ENCODE measurements around the gene SEM1.
A peak's percentile ranks its signal among the peaks of the same experiment; 100 is the strongest.
"Not testable (repeated sequence)": the region's sequence is repeated elsewhere in the genome, so short reads cannot be mapped to it uniquely, and the experiment has no call there.

SEM1 gene

DNA sequence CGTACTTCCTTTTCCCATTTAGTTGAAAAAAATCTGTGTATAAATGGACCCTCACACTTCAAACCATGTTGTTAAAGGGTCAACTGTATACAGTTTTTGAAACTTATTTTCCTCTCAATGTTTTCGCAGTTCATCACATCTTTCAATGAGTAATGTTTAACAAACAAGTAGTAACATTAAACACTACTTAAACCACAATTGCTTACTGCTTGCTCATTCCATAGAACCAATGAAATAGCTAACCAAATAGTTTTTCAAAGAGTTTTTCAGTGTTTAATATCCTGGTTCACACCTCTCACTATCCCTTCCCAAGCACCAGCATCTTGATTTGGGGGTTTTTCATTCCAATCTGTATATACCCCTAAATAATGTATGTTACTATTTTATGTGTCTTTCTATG lies 9.1 kb downstream of the SEM1 start:
- no peak for DNase-seq

DNA sequence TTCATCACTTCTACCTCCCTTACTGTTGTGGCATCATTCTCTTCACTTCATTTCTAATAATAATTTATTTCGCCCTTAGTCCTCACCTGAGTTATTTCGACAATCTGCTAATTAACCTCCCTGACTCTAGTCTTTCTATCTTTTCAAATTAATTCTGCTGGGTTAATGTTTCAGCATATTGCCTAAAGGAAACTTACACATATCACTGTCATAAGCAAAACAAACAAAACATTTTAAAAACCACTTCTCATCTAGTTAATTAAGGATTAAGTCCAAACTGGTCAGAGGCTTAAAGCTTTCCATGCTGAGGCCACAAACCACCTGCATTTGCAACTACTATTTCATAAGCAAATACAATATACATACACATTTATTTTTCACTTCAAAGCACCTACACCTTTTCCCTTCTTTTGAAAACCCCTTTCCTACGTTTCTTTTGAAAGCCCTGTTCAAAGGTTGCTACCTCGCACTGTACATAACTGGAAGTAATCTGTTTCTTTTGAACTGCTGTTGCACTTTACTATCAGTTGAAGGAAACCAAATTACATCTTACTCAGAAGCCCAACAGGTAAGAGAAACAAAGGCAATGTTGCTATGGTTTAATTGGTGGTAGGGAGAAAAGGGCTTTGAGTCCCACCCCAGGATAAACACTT lies 10.3 kb downstream of the SEM1 start:
- no peak for DNase-seq

DNA sequence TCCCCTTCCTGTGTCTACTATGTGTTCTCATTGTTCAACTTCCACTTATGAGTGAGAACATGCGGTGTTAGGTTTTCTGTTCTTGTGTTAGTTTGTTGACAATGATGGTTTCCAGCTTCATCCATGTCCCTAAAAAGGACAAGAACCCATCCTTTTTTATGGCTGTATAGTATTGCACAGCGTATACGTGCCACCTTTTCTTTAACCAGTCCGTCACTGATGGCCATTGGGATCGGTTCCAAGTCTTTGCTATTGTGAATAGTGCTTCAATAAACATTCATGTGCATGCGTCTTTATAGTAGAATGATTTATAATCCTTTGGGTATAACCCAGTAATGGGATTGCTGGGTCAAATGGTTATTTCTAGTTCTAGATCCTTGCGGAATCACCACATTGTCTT lies 11.2 kb downstream of the SEM1 start:
- not testable (repeated sequence) for DNase-seq

DNA sequence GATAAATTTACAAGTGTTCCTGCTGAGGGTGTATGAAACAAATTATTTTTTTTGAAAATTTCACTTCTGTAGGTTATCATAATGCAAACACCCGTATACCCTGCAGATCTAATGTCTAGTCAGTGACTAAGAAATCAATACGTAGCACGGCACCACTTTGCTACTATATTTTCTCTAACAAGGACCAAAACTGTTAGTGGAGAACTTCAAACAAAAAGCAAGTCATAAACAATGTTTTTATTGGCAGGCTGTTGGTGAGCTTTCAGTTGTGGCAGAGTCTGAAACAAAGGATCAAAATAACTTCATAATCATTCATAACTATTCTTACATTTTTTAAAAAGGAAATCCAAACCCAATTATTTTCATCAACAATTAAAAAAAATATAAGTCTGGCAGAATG lies 11.8 kb downstream of the SEM1 start:
- no peak for DNase-seq

DNA sequence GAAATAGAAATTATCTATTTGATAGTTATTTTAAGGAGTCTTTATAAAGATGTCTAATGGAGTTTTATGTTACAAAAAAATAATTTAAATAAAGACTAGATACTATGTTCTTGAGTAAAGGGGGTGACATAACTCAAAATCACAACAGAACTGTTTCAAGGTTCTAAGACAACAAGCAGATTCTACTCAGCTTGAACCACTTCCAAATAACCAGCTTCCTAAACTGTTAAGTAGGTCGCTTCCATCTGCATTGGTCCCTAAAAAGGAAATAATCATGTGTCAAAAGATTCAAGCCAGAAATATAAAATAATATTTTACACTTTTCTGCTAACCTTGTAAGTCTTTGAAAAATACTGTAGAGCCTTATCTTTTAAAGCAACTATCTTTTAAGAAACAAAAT lies 14.1 kb downstream of the SEM1 start:
- DNase-seq: no peak

DNA sequence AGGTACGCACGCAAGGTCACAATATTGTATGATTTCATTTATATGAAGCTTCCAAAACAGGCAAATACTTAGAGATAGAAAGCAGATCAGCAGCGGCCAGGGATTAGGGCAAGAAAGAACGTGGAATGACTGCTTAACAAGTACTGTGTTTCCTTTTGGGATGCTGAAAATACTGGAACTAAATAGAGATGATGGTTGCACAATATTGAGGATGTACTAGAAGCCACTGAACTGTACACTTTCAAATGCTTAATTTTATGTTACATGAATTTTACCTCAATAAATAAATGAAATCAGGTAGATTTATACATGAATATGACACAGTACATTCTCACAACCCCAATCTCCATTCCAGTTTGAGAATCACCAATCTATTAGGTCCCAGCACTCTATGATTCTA lies 15.6 kb downstream of the SEM1 start:
- no peak for DNase-seq

DNA sequence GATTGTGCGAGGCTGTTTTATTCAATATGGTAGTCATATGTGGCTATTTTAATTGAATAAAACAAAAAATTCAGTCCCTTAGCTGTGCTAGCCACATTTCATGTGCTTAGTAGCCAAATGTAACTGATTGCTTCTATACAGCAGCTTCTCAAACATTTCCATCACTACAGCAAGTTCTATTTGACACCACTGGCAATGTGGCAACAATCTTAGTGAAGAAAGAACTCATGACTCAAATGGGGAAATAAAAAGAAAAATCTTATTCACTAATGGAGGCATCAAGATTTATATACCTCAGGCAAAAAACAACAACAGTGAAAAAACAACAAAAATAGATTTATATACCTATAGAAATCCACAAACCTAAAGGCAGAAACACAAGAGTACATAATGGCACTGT lies 17.9 kb downstream of the SEM1 start:
- no peak for DNase-seq

DNA sequence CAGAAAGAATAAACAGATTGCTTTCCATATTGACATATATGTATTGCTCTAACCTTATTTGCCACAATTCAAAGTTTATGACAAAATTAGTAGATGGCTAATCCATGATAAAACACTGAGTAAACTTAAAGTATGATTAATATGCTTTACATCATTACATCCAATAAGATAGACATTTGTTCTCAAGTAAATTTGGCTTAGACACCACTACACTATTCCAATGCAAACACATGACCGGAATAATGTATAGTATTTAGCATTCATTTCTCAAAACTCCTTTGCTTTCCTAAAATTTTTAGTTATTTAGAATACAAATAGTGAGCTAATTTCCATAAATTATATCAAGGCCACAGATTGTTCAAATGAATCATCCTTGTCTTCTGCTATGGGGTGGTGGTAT lies 20.2 kb downstream of the SEM1 start:
- no peak for DNase-seq

DNA sequence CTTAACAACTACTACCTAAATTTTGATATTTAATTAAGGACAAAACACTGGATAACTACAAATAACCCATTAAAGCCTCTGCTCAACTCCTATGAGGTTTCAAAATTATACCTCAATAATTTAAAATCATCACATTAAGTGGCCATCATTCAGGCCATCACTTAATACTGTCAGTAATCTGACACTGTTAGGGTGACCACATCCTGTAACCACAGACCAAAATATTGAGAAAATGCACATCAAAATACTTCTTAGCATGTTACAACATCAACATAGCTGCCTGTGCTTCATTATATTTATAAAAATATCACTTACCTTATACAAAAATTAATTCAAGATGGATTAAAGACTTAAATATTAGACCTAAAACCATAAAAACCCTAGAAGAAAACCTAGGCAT lies 23.3 kb downstream of the SEM1 start:
- peak; percentile 34 for DNase-seq

DNA sequence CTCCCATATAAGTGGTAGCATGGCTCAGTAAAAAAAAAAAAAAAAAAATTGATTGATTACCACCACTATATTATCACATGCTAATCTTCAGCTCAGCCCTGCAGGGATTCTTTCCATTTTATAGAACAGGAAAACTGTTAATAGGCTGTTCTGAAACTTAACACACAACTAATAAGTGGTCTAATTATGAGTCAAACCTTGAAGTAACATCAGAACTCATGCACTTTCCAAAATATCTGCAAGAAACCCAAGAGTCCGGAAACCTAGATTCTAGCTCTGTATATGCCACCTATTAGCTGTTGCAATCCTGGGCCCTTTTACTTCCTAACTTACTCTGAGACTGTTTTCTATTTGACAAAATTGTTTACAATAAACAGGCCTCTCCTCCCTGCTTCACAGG lies 23.9 kb downstream of the SEM1 start:
- DNase-seq: no peak

DNA sequence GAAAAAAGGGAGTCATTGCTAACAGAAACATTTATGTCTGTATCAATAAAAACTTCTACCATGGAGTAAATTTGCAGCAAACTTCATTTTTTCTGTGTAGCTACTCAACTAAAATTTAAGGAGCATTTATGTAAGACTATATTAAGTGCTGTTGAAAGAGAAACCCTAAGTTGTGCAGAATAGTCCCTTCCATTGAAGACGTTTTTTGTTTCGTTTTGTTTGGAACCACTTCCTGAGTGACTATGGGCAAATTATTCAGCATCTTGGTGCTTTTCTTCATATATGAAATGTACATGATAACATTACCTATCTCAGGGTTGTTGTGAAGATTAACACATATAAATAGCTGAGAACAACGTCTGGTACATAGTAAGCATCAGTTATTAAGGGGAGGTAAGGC lies 24.3 kb downstream of the SEM1 start:
- no peak for DNase-seq

DNA sequence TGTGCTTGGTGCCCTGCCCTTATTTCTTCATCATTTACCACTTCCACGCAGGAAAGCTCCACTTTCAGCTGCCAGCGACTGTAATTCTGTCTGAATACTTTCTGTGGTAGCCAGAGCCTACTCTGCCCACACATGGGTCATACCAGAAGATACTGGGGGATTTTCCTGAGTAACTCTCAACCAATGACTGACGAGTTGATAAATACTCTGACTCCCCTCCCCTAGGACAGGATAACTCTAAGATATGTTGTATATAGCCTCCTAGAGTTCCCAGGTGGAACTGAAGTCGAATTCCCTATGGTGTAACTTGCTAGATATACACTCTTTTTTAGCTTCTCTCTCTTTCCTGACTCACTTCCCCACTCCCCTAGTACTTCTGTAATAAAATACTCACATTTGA lies 29.8 kb downstream of the SEM1 start:
- DNase-seq: no peak

DNA sequence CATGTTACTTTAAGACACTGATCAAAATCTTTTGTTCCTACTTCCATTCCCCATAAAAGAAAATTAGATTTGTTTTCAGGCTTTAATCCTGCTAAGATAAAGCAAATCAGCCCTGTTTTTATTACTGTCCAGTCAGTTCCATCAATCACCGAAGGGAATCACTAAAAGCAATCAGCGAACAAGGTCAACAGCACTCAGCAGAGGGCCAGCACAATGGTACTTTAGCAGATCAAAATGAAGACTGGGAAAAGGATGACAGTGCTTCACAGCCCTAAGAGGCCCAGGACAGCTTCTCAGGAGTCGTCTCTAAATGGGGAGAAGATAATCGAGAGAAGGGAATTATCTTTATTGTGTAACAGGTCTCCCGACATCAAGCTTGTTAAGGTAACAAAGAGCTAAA lies 32.7 kb downstream of the SEM1 start:
- DNase-seq: no peak

DNA sequence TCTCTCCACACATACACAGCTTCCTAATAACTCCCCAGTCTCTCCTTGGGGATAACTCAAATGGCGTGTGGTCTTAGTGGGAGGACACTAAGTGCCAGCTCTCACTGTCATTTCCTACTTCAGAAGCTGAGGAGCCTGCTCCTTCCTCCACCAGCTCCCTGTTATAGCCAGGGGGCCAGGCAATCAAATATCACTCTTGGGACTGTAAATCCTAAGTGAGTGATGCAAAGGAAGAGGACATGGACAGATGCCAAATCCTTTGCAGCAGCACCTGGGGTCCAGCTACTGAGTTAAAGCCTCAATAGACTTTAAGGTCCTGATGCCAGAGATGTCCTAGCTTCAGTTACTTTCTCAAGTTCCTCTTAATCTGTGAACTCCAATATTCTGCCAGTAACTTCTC lies 34.1 kb downstream of the SEM1 start:
- no peak for DNase-seq

DNA sequence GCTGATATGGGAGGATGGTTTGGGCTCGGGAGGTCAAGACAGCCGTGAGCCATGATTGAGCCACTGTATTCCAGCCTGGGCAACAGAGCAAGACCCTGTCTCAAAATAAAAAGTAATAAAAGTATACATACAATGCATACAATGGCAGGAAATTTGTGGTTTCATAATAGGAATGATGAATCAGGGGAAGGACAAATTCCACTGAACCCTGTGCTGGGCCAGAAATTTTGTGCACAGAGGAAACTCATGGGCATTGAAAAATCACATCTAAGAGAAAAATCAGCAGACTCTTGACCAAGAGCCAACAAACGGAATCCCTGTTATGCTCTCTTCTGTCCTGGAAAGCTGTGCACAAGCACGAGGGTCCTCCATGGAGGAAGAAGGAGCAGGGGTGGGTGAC lies 35.1 kb downstream of the SEM1 start:
- DNase-seq: no peak

DNA sequence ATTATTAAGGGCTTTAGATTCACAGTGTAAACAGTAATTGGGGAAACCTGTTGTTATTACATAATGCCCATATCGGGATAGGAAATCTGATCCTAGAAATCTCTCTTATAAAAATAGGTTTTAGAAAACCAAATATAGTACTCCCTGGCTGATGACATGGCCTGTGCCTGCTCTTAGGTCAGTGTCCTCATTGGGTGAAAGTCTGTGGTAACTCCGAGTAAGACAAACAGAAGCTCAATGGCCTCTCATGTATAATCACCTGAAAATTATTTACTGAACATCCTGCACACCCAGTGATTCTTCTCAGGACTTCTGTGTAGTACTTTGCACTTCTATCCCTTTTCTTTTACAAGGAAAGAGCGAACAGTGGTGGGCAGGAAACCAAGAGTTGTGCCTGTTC lies 37.8 kb downstream of the SEM1 start:
- no peak for DNase-seq

DNA sequence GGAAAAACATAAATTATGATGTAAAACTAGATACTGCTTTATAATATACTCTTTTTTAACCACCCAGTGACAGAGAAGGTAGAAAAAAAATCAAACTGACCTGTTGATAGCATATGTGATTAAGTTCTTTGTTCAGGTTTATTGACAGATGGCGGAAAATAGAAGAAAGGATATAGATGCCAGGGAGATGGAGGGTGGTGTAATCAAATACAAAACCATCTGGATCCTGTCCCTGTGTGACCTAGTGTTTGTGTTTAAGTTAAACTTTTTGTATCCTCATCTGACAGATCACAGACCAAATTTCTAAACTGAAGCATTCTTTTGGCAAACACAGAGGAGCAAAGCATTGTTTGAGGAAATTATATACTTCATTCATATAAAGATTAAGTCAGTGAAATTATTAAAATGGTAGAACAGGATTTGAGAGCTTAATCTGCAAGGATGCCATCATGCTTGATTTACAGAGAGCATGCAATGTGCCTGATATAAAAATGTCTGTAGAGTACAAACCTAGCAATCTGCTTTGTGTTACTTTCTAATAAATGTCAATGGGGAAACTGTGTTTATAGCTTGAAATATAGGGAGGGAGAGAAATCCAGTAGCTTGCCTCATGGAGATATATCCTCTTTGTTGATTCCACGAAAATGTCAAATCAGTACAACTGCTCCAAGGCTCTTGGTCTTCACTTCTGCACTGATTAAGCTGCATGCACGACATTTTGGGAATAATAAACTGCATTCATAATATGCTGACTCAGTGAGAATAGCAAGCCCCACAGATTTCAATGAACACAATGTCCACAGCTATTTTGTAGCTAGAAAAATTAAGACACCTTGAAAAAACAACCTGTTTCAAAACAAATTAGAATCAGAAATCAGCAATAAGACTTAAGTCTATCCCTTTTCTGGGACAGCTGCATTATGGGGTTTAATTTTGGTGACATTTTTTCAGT lies 39.0 kb downstream of the SEM1 start:
- DNase-seq: no peak

DNA sequence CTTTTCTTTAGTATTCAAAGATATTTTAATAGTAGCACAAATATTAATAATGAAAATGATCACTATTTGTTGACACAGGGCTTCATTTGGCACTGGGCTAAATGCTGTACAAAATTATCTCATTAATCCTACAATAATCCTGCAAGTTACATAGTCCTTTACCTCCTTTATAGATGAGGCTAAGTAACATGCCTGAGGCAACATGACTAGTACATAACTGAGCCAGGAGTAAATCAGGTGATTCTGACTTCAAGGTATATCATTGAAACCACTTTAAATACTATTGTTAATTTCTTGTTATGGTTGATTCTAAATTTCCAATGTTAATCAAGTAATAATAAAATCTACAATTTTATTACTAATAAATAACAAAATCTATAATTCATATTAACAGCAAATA lies 39.8 kb downstream of the SEM1 start:
- no peak for DNase-seq

DNA sequence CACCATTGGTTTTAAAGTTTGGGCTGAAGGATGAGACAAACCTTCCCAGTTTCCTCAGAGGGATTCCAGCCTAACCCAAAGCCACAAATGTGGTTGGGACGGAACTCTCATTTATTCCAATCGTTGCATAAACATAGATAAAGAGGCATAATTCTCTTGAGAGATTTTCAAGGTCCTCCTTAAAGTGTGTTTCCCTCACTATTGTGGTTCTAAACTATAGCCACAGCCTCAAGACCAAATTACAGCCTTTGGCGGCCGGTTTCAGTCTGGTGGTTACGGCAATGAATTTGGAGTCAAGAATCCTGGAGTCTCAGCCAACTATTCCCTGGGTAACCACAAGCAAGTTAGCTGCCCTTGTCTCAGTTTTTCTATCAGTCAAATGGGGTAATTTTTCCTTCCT lies 42.6 kb downstream of the SEM1 start:
- no peak for DNase-seq

DNA sequence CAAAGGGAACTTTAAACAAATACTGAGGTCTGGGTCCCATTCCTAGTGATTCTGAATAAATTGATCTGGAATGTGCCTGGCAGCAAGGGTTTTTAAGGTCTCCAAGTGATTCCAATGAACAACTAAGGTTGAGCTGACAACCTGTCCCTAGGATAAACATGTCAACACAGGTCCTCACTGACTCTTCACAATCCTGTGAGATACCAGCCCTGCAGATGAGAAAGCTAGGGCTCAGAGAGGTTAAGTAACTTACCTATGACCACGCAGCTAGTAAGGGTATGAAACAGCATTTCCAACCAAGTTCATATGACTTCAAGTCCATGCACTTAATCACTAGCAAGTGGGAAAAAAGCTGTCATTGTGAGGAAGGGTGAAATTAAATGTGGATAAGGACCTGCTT lies 44.0 kb downstream of the SEM1 start:
- DNase-seq: no peak

DNA sequence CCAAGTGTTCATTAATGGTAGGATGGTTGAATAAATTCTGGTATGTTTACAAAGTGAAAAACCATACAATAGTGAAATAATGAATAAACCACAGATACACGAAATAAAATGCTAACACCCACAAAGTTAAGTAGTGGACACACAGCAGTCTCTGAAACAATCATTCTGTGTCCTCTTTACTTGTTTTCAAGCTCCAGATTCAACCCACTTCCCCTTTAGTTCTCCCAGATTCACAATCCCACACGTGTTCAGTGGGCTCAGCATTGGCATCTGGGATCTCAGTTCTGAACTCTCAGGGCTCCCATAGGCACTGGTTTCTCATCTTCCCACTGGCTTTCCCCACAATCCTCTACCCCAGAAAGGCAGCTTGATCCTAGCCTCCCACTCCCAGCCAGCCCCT lies 44.9 kb downstream of the SEM1 start:
- DNase-seq: no peak

DNA sequence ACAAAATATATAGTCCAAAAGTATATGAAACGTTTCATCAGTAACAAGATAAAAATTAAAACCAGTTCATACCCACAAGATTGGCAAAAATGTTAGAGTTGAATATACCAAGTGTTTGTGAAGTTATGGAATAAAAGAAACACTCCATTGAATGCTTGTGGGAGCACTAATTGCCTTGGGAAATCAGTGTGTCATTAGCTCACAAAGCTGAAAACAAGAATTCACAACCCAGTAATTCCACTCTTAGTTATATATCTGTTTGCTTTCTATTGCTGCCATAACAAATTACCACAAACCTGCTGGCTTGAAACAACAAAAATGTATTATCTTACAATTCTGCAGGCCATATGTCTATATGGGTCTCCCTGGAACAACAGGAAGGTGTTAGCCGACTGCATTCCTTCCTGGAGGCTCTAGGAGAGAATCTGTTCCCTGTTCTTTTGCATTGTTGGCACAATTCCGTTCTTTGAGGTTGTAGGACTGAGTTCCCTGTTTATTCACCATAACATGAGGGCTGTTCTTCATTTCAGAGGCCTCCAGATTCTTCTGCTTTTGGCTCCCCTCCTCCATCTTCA lies 45.7 kb downstream of the SEM1 start:
- DNase-seq: no peak

DNA sequence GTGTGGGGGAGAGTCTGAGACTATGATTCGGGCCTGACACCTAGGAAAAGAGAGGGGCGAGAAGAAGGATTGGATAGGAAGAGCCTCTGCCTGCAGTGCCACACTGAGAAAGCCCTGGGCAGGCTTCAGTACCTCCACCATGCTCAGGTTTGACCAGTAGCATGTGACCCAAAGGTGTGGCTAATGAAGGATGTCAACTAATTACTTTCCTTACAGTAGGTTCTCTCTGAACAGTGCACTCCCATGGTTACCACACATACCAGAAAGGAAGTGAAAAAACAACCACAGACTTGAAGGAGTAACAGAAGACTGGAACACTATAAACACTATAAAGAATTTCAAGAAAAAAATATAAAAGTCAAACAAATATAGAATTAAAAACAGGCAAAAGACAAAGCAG lies 46.2 kb downstream of the SEM1 start:
- DNase-seq: no peak

DNA sequence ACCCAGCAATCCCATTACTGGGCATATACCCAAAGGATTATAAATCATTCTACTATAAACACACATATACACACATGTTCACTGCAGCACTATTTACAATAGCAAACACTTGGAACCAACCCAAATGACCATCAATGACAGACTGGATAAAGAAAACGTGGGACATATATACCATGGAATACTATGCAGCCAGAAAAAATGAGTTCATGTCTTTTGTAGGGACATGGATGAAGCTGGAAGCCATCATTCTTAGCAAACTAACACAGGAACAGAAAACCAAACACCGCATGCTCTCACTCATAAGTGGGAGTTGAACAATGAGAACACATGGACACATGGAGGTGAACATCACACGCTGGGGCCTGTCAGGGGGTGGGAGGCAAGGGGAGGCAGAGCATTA lies 47.5 kb downstream of the SEM1 start:
- not testable (repeated sequence) for DNase-seq

Data from HCEC 1CT (cell line).